Measurements from ENCODE around the gene TMEM25.

TMEM25 gene

DNA sequence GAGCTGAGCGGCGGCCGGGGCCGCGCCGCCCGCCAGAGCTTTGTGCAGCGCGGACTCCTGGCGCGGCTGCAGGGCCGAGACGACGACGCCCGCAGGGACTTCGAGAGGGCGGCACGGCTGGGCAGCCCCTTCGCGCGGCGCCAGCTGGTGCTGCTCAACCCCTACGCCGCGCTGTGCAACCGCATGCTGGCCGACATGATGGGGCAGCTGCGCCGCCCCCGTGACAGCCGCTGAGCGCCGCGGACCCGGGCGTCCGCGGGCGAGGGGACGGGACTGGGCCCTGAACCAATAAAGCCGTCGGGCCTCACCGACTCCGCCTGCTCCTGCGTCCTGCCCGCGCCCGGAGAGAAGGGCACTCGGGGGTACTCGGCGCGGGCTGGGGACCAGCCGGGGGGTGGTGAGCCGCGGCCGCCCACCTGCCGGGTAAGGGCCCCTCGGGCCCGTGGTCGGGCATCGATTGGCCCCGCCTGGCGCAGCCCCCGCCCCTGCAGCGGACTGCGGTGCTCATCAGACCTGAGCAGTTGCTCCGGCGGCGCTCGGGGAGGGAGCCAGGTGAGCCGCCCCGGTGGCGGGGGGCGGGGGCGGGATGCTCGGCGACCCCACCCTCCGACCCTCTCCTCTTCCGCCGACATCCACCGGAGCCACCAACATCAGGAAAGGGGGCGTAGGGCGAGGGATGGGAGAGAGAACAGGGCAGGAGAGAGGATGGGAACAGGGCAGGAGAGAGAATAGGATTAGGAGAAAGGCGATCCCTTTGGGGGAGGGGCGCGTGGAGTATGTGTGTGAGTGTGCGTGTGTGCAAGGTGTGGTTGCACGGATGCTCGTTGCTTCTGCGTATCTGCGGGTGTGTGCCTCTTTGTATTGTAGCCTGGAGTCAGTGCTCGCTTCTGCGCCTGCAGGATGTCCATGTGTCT lies at the start of gene TMEM25 (continued):
- TF ChIP-seq, protein P1, sequence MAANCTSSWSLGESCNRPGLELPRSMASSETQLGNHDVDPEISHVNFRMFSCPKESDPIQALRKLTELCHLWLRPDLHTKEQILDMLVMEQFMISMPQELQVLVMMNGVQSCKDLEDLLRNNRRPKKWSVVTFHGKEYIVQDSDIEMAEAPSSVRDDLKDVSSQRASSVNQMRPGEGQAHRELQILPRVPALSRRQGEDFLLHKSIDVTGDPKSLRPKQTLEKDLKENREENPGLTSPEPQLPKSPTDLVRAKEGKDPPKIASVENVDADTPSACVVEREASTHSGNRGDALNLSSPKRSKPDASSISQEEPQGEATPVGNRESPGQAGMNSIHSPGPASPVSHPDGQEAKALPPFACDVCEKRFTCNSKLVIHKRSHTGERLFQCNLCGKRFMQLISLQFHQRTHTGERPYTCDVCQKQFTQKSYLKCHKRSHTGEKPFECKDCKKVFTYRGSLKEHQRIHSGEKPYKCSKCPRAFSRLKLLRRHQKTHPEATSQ (tag by site-specific recombination; IDR thresholded peaks at IDR 0.05), result no peak; the same call in 1 of the 2 replicates
- TF ChIP-seq, protein P2, sequence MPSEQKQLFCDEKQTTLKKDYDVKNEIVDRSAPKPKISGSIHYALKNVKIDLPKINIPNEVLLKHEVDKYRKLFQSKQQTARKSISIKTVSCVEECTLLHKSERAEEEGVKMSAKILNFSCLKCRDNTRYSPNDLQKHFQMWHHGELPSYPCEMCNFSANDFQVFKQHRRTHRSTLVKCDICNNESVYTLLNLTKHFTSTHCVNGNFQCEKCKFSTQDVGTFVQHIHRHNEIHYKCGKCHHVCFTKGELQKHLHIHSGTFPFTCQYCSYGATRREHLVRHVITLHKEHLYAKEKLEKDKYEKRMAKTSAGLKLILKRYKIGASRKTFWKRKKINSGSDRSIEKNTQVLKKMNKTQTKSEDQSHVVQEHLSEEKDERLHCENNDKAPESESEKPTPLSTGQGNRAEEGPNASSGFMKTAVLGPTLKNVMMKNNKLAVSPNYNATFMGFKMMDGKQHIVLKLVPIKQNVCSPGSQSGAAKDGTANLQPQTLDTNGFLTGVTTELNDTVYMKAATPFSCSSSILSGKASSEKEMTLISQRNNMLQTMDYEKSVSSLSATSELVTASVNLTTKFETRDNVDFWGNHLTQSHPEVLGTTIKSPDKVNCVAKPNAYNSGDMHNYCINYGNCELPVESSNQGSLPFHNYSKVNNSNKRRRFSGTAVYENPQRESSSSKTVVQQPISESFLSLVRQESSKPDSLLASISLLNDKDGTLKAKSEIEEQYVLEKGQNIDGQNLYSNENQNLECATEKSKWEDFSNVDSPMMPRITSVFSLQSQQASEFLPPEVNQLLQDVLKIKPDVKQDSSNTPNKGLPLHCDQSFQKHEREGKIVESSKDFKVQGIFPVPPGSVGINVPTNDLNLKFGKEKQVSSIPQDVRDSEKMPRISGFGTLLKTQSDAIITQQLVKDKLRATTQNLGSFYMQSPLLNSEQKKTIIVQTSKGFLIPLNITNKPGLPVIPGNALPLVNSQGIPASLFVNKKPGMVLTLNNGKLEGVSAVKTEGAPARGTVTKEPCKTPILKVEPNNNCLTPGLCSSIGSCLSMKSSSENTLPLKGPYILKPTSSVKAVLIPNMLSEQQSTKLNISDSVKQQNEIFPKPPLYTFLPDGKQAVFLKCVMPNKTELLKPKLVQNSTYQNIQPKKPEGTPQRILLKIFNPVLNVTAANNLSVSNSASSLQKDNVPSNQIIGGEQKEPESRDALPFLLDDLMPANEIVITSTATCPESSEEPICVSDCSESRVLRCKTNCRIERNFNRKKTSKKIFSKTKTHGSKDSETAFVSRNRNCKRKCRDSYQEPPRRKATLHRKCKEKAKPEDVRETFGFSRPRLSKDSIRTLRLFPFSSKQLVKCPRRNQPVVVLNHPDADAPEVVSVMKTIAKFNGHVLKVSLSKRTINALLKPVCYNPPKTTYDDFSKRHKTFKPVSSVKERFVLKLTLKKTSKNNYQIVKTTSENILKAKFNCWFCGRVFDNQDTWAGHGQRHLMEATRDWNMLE (tag by site-specific recombination; conservative IDR thresholded peaks at IDR 0.05; ENCODE audit: low read depth), result no peak
- TF ChIP-seq, protein P3, sequence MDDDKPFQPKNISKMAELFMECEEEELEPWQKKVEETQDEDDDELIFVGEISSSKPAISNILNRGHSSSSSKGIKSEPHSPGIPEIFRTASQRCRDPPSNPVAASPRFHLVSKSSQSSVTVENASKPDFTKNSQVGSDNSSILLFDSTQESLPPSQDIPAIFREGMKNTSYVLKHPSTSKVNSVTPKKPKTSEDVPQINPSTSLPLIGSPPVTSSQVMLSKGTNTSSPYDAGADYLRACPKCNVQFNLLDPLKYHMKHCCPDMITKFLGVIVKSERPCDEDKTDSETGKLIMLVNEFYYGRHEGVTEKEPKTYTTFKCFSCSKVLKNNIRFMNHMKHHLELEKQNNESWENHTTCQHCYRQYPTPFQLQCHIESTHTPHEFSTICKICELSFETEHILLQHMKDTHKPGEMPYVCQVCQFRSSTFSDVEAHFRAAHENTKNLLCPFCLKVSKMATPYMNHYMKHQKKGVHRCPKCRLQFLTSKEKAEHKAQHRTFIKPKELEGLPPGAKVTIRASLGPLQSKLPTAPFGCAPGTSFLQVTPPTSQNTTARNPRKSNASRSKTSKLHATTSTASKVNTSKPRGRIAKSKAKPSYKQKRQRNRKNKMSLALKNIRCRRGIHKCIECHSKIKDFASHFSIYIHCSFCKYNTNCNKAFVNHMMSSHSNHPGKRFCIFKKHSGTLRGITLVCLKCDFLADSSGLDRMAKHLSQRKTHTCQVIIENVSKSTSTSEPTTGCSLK (tag by site-specific recombination; IDR thresholded peaks at IDR 0.05), result no peak
- TF ChIP-seq ZNF211 (tag by site-specific recombination; IDR thresholded peaks at IDR 0.05; ENCODE audit: low read depth), result no peak
- TF ChIP-seq, protein P4, sequence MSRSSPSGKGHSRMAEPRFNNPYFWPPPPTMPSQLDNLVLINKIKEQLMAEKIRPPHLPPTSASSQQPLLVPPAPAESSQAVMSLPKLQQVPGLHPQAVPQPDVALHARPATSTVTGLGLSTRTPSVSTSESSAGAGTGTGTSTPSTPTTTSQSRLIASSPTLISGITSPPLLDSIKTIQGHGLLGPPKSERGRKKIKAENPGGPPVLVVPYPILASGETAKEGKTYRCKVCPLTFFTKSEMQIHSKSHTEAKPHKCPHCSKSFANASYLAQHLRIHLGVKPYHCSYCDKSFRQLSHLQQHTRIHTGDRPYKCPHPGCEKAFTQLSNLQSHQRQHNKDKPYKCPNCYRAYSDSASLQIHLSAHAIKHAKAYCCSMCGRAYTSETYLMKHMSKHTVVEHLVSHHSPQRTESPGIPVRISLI (tag by site-specific recombination; IDR thresholded peaks at IDR 0.05), result no peak
- TF ChIP-seq ZNF610 (tag by site-specific recombination; IDR thresholded peaks at IDR 0.05; ENCODE audit: borderline replicate concordance), result no peak
- no peak for TF ChIP-seq ZNF350 (tag by site-specific recombination; IDR thresholded peaks at IDR 0.05)
- no peak for TF ChIP-seq ZNF202 (tag by site-specific recombination; IDR thresholded peaks at IDR 0.05; ENCODE audit: borderline replicate concordance)
- no peak for TF ChIP-seq ZNF626 (tag by site-specific recombination; IDR thresholded peaks at IDR 0.05)
- TF ChIP-seq, protein P5, sequence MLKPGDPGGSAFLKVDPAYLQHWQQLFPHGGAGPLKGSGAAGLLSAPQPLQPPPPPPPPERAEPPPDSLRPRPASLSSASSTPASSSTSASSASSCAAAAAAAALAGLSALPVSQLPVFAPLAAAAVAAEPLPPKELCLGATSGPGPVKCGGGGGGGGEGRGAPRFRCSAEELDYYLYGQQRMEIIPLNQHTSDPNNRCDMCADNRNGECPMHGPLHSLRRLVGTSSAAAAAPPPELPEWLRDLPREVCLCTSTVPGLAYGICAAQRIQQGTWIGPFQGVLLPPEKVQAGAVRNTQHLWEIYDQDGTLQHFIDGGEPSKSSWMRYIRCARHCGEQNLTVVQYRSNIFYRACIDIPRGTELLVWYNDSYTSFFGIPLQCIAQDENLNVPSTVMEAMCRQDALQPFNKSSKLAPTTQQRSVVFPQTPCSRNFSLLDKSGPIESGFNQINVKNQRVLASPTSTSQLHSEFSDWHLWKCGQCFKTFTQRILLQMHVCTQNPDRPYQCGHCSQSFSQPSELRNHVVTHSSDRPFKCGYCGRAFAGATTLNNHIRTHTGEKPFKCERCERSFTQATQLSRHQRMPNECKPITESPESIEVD (tag by site-specific recombination; IDR thresholded peaks at IDR 0.05), result no peak
- no peak for TF ChIP-seq ZNF529 (tag by site-specific recombination; IDR thresholded peaks at IDR 0.05; ENCODE audit: insufficient replicate concordance)
- TF ChIP-seq ZNF560 (tag by site-specific recombination; IDR thresholded peaks at IDR 0.05; ENCODE audit: borderline replicate concordance), result no peak
- TF ChIP-seq, protein P6, sequence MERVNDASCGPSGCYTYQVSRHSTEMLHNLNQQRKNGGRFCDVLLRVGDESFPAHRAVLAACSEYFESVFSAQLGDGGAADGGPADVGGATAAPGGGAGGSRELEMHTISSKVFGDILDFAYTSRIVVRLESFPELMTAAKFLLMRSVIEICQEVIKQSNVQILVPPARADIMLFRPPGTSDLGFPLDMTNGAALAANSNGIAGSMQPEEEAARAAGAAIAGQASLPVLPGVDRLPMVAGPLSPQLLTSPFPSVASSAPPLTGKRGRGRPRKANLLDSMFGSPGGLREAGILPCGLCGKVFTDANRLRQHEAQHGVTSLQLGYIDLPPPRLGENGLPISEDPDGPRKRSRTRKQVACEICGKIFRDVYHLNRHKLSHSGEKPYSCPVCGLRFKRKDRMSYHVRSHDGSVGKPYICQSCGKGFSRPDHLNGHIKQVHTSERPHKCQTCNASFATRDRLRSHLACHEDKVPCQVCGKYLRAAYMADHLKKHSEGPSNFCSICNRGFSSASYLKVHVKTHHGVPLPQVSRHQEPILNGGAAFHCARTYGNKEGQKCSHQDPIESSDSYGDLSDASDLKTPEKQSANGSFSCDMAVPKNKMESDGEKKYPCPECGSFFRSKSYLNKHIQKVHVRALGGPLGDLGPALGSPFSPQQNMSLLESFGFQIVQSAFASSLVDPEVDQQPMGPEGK (tag by site-specific recombination; IDR thresholded peaks at IDR 0.05), result peak; percentile 80
- no peak for TF ChIP-seq ZNF510 (tag by site-specific recombination; IDR thresholded peaks at IDR 0.05; ENCODE audit: insufficient replicate concordance)
- TF ChIP-seq, protein P7, sequence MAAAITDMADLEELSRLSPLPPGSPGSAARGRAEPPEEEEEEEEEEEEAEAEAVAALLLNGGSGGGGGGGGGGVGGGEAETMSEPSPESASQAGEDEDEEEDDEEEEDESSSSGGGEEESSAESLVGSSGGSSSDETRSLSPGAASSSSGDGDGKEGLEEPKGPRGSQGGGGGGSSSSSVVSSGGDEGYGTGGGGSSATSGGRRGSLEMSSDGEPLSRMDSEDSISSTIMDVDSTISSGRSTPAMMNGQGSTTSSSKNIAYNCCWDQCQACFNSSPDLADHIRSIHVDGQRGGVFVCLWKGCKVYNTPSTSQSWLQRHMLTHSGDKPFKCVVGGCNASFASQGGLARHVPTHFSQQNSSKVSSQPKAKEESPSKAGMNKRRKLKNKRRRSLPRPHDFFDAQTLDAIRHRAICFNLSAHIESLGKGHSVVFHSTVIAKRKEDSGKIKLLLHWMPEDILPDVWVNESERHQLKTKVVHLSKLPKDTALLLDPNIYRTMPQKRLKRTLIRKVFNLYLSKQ (tag by site-specific recombination; IDR thresholded peaks at IDR 0.05; ENCODE audit: borderline replicate concordance), result no peak
- TF ChIP-seq, protein P8, sequence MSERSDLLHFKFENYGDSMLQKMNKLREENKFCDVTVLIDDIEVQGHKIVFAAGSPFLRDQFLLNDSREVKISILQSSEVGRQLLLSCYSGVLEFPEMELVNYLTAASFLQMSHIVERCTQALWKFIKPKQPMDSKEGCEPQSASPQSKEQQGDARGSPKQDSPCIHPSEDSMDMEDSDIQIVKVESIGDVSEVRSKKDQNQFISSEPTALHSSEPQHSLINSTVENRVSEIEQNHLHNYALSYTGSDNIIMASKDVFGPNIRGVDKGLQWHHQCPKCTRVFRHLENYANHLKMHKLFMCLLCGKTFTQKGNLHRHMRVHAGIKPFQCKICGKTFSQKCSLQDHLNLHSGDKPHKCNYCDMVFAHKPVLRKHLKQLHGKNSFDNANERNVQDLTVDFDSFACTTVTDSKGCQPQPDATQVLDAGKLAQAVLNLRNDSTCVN (tag by site-specific recombination; optimal IDR thresholded peaks at IDR 0.05), result peak; percentile 86
- TF ChIP-seq ZNF311 (tag by site-specific recombination; IDR thresholded peaks at IDR 0.05; ENCODE audit: borderline replicate concordance), result no peak
- no peak for TF ChIP-seq ZNF426 (tag by site-specific recombination; IDR thresholded peaks at IDR 0.05)

Data from HEK293 (cell line).